GM19025 (cell line): Measurements from ENCODE around the gene PRELP.

Source experiments
- ATAC-seq: cut with Tn5 transposase; IDR thresholded peaks from one replicate; pipeline ENCODE4 v1.9.1; 2021; ENCODE audit warnings: mild to moderate bottlenecking, low read depth, moderate library complexity; ENCODE audit not compliant: unreplicated experiment

The PRELP gene

DNA sequence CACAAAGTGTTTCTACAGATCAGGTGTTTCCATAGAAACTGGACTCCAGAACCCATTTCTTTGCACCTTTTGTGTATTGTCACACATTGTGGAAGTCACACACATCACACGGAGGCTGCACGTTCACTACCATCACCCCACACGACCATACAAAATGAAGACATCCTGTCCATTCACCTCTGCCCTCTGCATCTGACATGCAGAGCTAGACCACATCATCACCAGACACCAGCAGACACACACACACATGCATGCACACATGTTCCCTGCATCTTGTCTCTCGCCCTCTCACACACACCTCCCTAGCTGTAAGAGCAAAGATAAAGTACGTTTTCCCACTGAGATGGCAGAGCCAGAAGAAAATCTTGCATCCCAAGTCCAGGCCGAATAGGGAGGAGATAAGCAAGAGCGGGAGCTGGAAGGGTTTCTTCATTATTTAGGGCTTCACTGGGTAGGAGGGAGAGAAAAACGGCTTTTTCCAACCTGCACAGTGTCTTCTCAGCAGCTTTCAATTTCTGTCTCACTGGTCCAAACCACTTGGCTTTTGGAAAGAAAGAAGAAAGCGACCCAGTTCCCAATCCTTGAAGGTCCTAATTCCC lies 709 bp downstream of the PRELP start:
- ATAC-seq: no peak

DNA sequence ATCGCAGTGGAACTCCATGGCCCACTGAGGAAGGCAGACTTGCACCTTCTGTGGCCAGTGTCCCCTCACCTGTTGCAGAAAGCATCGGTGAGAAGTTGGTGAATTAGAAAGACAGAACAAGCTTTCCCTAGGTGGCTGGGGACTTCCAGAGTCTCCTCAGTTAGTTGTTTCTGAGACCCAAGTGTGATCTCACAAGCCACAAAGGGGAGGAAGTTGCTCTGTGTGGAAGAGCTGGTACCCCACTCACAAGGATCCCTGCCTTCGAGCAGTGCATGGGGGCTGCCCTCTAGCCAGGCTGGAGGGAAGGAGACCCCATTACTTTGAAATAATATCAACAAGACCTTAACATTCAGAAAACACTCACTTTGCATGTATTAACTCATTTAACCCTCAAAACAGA lies 2.1 kb downstream of the PRELP start:
- ATAC-seq: no peak

DNA sequence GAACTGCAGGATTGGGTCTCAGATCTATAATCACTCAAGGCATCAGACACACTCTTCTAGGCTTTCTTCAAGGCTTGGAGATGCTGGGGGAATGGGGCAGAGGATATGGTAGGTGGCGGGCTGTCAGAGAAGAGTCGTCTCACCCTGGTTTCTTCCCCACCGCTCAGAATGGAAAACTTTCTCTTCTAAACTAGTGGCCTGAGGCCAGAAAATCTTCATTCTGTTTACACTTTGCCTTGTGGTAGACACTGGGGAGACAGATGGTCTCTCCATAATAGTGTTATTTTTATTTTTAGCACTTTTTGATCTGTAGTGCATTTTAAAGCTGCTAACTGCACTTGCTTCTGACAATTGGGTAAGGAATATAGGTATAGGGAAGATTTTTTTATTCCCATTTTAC lies 2.6 kb downstream of the PRELP start:
- ATAC-seq: no peak

DNA sequence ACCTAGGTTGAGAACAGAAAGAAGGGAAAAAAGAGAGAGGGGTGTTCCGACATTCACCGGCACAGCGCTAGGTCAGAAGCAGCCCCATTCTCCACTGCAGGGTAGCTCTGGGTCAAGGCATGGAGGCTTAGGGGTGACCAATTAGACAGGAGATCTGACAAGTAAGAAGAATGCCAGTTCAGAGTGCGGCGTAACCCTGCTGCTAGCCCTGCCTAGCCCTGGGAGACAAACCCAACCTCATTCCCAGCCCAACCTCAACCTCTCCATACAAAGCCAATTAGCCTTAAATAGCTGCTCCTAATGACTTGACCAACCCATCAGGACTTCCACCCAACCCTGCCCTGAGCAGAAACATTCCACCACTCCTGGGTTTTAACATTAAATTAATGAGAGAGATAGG lies 3.4 kb downstream of the PRELP start:
- ATAC-seq: no peak

DNA sequence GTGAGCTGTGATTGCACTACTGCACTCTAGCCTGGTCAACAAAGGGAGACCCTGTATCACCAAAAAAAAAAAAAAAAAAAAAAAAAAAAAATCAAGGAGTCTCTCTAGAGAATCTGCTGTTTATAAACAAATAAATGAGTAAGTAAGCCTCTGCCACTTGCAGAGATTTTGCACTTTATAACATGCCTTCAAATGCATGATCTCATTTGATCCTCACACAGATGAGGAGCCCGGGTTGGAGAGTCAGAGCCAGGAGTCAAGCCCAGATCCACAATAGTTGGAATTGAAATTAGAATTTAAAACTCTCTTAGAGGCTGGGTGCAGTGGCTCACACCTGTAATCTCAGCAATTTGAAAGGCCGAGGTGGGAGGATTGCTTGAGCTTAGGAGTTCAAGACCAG lies 4.0 kb downstream of the PRELP start:
- ATAC-seq: no peak

DNA sequence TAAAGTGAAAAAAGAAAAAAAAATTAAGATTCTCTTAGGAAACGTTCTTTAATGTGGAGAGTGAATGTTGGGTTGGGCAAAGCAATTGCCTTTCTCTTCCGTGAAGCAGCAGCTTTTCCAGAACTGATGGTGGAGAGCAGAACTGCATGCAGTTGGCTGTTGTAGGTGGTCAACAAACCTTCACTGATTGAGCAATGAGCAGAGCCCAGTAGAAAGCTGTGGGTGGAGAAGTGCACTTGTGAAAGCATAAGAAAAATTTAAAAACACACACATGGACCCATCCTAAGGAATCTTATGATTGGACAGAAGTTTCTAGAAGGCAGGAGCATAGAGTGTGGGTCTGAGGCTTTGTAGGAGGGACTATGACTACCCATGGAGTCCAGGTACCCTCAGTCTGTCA lies 4.5 kb downstream of the PRELP start:
- no peak for ATAC-seq

DNA sequence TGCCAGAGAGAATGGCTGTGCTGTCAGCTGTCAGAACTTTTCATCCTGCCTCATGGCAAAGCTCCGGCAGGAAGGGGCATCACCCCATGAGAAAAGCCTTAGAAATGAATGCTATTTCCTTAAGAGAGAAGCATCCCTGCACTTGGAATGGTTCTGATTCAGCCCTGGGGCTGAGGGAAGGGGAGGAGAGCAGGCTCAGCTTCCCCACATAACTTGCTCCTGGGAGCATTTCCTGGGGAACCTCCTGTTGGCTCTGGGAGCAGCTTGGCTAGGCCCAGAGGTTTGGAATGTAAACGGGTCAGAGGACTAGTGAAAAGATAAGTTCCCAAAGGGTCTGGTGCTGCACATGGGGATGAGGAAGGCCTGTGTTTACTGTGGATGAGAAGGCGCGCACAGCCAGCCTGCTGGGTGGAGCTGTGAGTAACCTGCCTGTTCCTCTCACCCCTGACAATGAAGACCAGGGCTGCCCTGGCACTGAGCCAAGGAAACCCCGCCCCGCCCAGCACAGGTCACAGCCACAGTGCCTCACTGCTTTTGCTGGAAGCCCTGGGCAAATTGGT lies 5.0 kb downstream of the PRELP start:
- ATAC-seq: no peak

- no peak for ATAC-seq
These were observed 5.6 kb downstream of the PRELP start for GRCh38 chr1:203481196-203481595.

DNA sequence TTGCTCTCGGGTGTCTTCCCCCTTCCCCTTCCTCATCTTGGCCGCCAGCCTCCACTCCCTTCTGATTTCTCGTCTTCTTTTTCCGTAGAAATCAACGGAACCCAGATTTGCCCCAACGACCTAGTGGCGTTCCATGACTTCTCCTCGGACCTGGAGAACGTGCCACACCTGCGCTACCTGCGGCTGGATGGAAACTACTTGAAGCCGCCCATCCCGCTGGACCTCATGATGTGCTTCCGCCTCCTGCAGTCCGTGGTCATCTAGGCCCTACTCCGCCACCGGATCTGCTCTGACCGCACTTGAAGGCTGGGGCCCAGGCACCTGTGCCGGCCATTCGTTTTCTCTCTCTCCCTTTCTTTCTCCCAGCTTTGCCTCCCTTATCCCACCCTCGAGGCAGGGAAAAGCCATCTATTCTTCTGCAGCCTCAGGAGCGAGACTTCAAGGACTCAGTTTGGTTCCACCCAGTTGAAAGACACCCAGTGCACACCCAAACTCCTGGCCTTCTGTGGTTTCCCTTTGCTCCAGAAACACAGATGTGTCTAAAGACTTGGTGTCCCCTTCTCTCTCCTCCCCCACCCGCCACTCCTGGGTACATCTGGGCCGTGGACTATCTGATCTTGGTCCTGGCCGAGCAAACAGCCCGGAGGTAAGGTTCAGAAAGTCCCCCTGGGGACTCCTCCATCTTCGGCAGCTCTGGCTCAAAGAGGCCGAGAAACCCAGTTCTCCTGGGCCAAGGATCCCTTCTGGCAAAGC lies 11.2 kb downstream of the PRELP start:
- no peak for ATAC-seq

DNA sequence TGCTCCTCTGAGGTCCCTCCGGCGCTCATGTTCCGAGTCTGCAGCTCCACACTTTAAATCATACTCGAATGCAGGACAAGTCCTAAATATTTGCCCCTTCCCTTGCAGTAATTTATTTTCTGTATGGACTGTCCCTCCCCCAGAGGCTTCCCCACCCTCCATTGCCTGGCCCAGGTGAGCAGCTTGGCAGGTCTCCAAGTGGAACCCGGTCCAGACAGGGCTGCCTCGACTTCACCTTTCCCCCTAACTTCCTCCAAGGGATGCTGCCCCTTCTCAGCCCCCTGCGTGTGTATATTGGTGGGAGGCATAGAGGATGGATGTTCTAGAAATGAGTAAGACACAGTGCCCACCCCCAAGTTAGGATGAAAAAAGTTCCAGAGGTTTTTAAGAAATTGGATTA lies 12.9 kb downstream of the PRELP start:
- no peak for ATAC-seq

GRCh38 chr1:203490607-203491006 lies 15.0 kb downstream of the PRELP start:
- ATAC-seq: no peak

DNA sequence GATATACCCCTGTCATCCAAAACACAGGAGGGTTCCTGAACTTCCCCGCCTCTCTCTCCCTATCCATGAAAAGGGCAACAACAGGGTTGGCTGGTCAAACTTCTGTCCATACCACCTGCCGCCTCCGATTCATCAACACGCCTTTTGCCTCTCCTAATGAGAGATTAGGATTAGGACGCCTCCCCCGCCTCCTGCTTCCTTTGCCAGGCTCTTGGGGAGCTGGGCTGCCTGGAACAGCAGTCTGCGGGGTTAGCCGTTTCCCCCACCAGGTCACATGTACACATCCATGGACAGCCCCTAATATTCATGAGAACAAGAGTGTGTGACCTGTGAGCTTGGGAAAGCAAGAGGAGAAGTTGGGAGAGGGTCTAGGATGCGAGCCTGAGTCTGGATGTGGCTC lies 16.1 kb downstream of the PRELP start:
- no peak for ATAC-seq

DNA sequence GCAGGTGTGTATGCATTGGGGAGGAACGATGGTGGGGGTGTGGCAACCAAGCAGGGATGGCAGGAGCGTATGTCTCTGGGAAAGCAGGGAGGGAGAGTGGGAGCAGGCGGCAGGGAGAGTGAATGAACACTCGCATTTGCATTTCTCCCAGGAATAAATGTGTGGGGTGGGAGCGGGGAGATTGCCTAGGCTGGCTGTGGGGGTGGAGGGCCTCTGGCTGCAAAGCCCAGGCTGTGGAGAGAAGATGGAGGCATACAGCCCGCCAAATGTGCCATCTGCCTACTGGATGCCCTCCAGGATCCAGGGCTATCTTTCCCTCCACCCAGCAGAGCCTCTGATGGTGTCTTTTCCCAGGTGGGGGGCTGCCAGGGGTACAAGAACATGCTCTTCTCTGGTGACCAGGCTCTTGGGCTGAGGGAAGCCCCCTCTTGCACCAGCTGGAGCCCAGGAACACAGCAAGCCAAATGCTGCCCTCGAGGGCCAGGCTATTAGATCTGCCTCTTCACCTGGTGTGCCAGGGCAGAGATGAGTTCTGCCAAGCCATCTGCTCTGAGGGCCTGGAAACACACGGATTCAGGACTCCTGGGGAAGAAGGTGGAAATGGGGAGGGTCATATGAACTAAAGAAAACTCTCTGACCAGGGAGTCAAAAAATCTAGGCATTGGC lies 16.6 kb downstream of the PRELP start:
- ATAC-seq: no peak

- ATAC-seq: no peak
These were observed 17.1 kb downstream of the PRELP start for GRCh38 chr1:203492748-203493130.

DNA sequence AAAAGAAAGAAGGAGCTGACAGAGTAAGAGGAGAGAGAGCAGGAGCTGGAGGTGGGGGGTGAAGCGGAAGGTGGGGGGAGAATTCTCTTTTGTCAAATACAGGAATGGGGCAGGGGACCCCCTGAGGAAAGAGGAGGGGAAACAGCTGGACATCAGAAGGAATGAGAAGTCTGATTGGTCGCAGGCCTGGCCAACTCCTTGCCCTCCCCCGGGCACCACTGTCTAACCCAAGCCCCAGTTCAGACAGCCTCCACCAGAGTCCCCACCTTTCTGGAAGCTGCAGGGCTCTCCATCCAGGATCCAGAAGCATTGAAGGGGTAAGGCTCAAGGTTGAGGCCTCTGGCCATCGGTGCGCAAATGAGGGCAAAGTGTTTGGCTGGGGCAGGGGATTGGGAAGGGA lies 18.3 kb downstream of the PRELP start, which contains the start of gene OPTC:
Gene OPTC, plus strand, starts transcription at position 253 of the 400 bp plus-strand sequence. CDS start 1,853 bp downstream, outside the sequence.
- ATAC-seq: no peak

DNA sequence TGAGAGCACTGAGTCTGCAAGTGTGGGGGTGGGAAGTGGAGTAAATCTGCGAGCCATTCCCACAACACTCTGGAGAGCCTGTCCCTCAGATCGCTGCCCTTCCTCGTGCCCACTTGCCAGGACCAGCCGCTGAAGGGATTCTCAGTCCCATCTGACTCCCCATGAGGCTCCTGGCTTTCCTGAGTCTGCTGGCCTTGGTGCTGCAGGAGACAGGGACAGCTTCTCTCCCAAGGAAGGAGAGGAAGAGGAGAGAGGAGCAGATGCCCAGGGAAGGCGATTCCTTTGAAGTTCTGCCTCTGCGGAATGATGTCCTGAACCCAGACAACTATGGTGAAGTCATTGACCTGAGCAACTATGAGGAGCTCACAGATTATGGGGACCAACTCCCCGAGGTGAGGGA lies 20.2 kb downstream of the PRELP start:
- ATAC-seq: no peak

DNA sequence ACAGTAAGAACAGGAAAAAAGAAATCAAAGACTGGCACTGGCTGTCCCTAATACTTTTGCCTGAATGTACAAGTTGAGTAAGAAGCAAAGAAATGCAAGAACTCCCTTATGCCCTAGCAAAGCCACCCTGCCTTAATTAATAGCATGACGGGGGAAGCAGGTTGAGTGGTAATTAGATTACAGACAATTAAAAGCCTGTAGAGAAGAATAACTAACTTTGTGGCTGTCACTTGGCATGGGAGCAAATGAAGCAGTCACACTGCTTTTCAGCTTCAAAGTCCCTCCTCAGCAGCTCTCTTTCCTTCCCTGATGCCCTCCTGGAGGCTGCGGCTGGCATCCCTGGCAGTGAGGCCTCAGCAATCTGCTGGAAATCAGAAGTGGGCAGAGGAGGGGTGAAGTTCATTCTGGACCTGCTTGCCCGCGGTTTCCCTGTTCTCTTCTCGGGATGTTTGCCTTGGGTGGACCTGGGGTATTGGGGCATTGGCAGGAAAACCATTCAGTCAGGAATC lies 21.7 kb downstream of the PRELP start:
- no peak for ATAC-seq

DNA sequence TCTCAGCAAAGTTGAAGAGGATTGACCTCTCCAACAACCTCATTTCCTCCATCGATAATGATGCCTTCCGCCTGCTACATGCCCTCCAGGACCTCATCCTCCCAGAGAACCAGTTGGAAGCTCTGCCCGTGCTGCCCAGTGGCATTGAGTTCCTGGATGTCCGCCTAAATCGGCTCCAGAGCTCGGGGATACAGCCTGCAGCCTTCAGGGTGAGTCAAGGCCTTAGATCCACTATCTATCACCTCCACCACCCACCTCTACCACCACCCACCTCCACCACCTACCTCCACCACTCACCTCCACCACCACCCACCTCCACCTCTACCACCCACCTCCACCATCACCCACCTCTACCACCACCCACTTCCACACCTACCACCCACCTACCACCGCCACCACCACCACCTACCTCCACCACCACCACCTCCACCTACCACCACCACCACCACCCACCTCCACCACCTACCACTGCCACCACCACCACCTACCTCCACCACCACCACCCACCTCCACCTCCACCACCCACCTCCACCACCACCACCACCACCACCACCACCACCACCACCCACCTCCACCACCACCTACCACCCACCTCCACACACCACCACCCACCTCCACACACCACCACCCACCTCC lies 24.2 kb downstream of the PRELP start:
- no peak for ATAC-seq

- ATAC-seq: no peak
These were observed 24.7 kb downstream of the PRELP start for GRCh38 chr1:203500279-203500678.

- ATAC-seq: no peak
These were observed 28.2 kb downstream of the PRELP start for GRCh38 chr1:203503836-203504235.
